ENCODE results near the gene HSD3B2. TPM values are rescaled to one million over a fixed set of nuclear protein-coding genes. Genes with fewer than 3 reads are reported as not detected.

Gene HSD3B2
- total and polyA plus RNA-seq, 2 of the 13 experiments (the other 11 are each of a cell fraction or from before 2014, with no cell fraction given), result 0.20 TPM; not detected in 1

DNA sequence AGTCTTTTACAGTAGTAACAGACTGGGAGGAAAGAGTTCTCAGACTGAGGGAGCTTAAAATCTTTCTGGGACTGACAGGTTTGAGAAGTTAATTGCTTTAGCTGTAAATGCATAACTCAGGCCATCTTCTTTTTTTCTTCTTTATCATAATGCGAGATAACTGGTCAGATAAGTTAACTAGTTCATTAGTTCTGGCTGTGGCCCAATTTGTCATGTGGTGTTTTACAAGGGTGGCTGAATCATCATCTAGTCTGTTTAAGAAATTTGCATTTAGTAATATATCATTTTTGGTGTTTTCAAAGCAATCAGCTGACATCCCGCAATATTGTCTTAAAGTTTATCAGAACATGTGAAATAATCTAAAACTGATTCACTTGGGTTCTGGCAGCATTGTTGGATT, 14.0 kb downstream of the HSD3B2 start:
- WGBS (ENCODE audit: low lambda C conversion rate), result 58% methylated on average over 2 of the region's 2 CpGs
- Histone ChIP-seq H3K4me2 (ENCODE audit: low read depth, low read length) (no peak overlapping the region), H3K9me3 (ENCODE audit: low read length) (no peaks in the 10 kb centered on the region), H3K9ac (ENCODE audit: insufficient read depth, low read depth, low read length) (no peak overlapping the region), H3K4me3 (replicated peaks in 1 of 3; ENCODE audit: insufficient read depth in 1 of 3, low read depth in 2 of 3, low read length in 3 of 3) (no peak overlapping the region), H3K36me3 (replicated peaks in 1 of 2; ENCODE audit: control insufficient read depth in 1 of 2, insufficient read depth in 2 of 2, low read length in 2 of 2) (no peaks in the 10 kb centered on the region), H3K27ac (ENCODE audit: extremely low read length, insufficient read depth, low read length) (no peak overlapping the region), H3K27me3 (ENCODE audit: control insufficient read depth in 1 of 2, insufficient read depth in 2 of 2, low read length in 2 of 2) (peaks cover 0 to 8% of the 10 kb centered on the region in 2 experiments; a peak in 3 of 5 replicates), H3K4me1 (ENCODE audit: insufficient read depth, low read length) (no peaks in the 10 kb centered on the region), H3K79me2 (ENCODE audit: insufficient read depth, low read length) (no peaks in the 10 kb centered on the region), H2AFZ (ENCODE audit: low read length) (no peak overlapping the region), H4K20me1 (ENCODE audit: insufficient read depth, low read length) (no peaks in the 10 kb centered on the region)
- CTCF ChIA-PET (ENCODE audit: low intra/inter-chr PET ratio, low total read pairs), result no interaction called here
- BruUV-seq (replicated peaks), result no TSS peak
- in situ Hi-C loops (cut with HindIII; ENCODE audit: extremely low pct_ligation_motif_present, low pct_unique_long_range_greater_than_20kb), result no loop called here
- POLR2A ChIA-PET, result no interaction called here
- TF ChIP-seq ZNF546 (CRISPR knock-in tag; conservative IDR thresholded peaks at IDR 0.05) (no peak), ZNF251 (CRISPR knock-in tag; IDR thresholded peaks at IDR 0.05) (no peak), TP53 (CRISPR knock-in tag; conservative IDR thresholded peaks at IDR 0.05) (no peak), POGZ (CRISPR knock-in tag; IDR thresholded peaks at IDR 0.05) (no peak)
- TF ChIP-seq, protein P1, sequence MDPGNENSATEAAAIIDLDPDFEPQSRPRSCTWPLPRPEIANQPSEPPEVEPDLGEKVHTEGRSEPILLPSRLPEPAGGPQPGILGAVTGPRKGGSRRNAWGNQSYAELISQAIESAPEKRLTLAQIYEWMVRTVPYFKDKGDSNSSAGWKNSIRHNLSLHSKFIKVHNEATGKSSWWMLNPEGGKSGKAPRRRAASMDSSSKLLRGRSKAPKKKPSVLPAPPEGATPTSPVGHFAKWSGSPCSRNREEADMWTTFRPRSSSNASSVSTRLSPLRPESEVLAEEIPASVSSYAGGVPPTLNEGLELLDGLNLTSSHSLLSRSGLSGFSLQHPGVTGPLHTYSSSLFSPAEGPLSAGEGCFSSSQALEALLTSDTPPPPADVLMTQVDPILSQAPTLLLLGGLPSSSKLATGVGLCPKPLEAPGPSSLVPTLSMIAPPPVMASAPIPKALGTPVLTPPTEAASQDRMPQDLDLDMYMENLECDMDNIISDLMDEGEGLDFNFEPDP (CRISPR knock-in tag; conservative IDR thresholded peaks at IDR 0.05), result no peak
- intact Hi-C loops (cut with micrococcal nuclease; ENCODE audit: unreplicated experiment), result no loop called here
- DNase-seq (ENCODE audit: low spot score) (no peak), ATAC-seq (no peak), FAIRE-seq (no peak)

DNA sequence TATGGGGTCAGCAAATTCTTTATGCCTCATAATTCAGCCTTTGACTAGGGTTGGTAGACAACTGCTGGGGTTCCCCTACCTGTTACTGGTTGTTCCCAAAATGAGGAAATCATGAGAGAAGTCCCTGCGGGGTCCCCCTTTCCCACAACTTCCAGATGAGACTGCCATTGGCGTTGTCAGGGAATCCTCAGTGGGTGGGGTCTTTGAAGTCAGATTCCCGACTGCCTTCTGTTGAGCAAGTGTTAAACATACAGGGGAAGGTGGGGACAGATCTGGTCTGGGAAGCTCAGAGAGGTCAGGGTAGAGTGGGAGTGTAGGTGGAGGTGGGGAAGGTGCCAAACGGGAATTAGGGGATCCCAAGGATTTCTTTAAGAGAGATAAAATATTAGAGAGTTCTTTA, 14.7 kb downstream of the HSD3B2 start:
- Histone ChIP-seq H2AFZ (ENCODE audit: low read length) (no peak overlapping the region), H3K4me1 (ENCODE audit: insufficient read depth, low read length) (no peaks in the 10 kb centered on the region), H3K9me3 (ENCODE audit: low read length) (no peaks in the 10 kb centered on the region), H3K4me3 (replicated peaks in 1 of 3; ENCODE audit: insufficient read depth in 1 of 3, low read depth in 2 of 3, low read length in 3 of 3) (no peak overlapping the region), H3K9ac (ENCODE audit: insufficient read depth, low read depth, low read length) (no peak overlapping the region), H3K4me2 (ENCODE audit: low read depth, low read length) (no peak overlapping the region), H3K79me2 (ENCODE audit: insufficient read depth, low read length) (no peaks in the 10 kb centered on the region), H3K36me3 (replicated peaks in 1 of 2; ENCODE audit: control insufficient read depth in 1 of 2, insufficient read depth in 2 of 2, low read length in 2 of 2) (no peaks in the 10 kb centered on the region), H3K27me3 (ENCODE audit: control insufficient read depth in 1 of 2, insufficient read depth in 2 of 2, low read length in 2 of 2) (peaks cover 0 to 8% of the 10 kb centered on the region in 2 experiments; a peak in 3 of 5 replicates), H3K27ac (ENCODE audit: extremely low read length, insufficient read depth, low read length) (no peak overlapping the region), H4K20me1 (ENCODE audit: insufficient read depth, low read length) (no peaks in the 10 kb centered on the region)
- in situ Hi-C loops (cut with HindIII; ENCODE audit: extremely low pct_ligation_motif_present, low pct_unique_long_range_greater_than_20kb) (no loop called here), intact Hi-C loops (cut with micrococcal nuclease; ENCODE audit: unreplicated experiment) (no loop called here)
- DNase-seq (ENCODE audit: low spot score) (no peak), FAIRE-seq (no peak), ATAC-seq (no peak)
- TF ChIP-seq, protein P2, sequence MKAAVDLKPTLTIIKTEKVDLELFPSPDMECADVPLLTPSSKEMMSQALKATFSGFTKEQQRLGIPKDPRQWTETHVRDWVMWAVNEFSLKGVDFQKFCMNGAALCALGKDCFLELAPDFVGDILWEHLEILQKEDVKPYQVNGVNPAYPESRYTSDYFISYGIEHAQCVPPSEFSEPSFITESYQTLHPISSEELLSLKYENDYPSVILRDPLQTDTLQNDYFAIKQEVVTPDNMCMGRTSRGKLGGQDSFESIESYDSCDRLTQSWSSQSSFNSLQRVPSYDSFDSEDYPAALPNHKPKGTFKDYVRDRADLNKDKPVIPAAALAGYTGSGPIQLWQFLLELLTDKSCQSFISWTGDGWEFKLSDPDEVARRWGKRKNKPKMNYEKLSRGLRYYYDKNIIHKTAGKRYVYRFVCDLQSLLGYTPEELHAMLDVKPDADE (CRISPR knock-in tag; IDR thresholded peaks at IDR 0.05), result no peak
- no peak for TF ChIP-seq CBX1 (IDR thresholded peaks at IDR 0.05; ENCODE audit: low read depth)
- TF ChIP-seq ATAD3A (CRISPR knock-in tag; IDR thresholded peaks at IDR 0.05), result no peak
- TF ChIP-seq, protein P1 (CRISPR knock-in tag; conservative IDR thresholded peaks at IDR 0.05), result no peak
- no peak for TF ChIP-seq ZNF546 (CRISPR knock-in tag; conservative IDR thresholded peaks at IDR 0.05)
- TF ChIP-seq ZNF724P (CRISPR knock-in tag; IDR thresholded peaks at IDR 0.05; ENCODE audit: borderline replicate concordance), result no peak
- TF ChIP-seq, protein P3, sequence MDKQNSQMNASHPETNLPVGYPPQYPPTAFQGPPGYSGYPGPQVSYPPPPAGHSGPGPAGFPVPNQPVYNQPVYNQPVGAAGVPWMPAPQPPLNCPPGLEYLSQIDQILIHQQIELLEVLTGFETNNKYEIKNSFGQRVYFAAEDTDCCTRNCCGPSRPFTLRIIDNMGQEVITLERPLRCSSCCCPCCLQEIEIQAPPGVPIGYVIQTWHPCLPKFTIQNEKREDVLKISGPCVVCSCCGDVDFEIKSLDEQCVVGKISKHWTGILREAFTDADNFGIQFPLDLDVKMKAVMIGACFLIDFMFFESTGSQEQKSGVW (CRISPR knock-in tag; IDR thresholded peaks at IDR 0.05; ENCODE audit: borderline replicate concordance), result no peak
- no peak for TF ChIP-seq ZNF672 (CRISPR knock-in tag; IDR thresholded peaks at IDR 0.05)
- TF ChIP-seq ZNF780A (CRISPR knock-in tag; IDR thresholded peaks at IDR 0.05), result no peak
- no peak for TF ChIP-seq HNRNPH1 (optimal IDR thresholded peaks at IDR 0.05; ENCODE audit: low read depth, low read length)
- POLR2A ChIA-PET, result no interaction called here
- WGBS (ENCODE audit: low lambda C conversion rate), result 26% methylated on average over 4 of the region's 4 CpGs
- CTCF ChIA-PET (ENCODE audit: low intra/inter-chr PET ratio, low total read pairs), result no interaction called here
- no TSS peak for BruUV-seq (replicated peaks)

All from HepG2 (cell line).